ENCODE results near the gene GNPDA2.

The GNPDA2 gene

DNA sequence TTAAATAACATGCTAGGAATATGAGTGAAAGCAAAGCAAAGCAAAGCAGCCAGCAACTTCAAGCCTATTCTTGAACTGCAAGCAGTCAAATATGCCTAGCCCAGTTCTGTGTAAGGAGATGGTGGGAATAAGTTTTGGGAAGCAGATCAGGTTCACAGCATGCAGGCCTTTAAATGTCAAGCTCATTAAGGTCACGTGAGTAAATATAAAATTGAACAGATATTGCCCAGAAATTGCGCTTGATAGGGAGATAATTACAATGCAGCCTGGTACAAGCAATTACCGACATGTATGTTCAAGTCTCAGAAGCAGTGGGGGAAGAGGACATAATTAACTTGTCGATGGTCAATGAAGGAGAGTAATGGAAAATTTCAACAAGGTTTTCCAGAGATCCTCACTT is 6.0 kb downstream of the GNPDA2 start:
- no peak for DNase-seq
- Histone ChIP-seq H3K9me3 (ENCODE audit: severe bottlenecking) (no peaks in the 10 kb centered on the region), H3K27me3 (ENCODE audit: insufficient read depth, low read depth, severe bottlenecking) (no peaks in the 10 kb centered on the region), H3K27ac (no peak overlapping the region), H3K36me3 (no peaks in the 10 kb centered on the region; the same call in 1 of the 2 replicates), H3K4me3 (ENCODE audit: low read depth, low read length) (no peak overlapping the region)
- TF ChIP-seq, protein P1, sequence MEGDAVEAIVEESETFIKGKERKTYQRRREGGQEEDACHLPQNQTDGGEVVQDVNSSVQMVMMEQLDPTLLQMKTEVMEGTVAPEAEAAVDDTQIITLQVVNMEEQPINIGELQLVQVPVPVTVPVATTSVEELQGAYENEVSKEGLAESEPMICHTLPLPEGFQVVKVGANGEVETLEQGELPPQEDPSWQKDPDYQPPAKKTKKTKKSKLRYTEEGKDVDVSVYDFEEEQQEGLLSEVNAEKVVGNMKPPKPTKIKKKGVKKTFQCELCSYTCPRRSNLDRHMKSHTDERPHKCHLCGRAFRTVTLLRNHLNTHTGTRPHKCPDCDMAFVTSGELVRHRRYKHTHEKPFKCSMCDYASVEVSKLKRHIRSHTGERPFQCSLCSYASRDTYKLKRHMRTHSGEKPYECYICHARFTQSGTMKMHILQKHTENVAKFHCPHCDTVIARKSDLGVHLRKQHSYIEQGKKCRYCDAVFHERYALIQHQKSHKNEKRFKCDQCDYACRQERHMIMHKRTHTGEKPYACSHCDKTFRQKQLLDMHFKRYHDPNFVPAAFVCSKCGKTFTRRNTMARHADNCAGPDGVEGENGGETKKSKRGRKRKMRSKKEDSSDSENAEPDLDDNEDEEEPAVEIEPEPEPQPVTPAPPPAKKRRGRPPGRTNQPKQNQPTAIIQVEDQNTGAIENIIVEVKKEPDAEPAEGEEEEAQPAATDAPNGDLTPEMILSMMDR (IDR thresholded peaks at IDR 0.05; ENCODE audit: low read depth, low read length) = no peak

DNA sequence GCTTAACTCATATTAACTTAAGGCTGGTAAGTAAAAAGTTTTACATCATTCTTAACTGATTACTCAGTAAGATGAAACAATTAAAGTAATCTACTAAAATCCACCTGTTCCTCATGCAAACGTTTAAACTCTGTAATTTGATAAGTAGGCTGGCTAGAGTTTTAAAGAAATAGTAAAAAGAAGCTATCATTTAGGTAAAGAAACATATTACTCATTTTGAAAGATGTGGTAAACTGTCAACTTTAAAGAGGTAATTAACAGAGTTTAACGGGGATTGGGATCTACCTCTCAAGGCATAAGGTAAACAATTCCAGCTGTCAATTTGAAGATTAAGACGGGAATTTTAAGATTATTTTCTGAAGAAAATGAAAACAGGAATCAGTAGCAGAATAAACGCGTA is 9.8 kb downstream of the GNPDA2 start:
- Histone ChIP-seq H3K27ac (no peak overlapping the region), H3K27me3 (ENCODE audit: insufficient read depth, low read depth, severe bottlenecking) (no peaks in the 10 kb centered on the region), H3K36me3 (no peaks in the 10 kb centered on the region; the same call in 1 of the 2 replicates), H3K9me3 (ENCODE audit: severe bottlenecking) (no peaks in the 10 kb centered on the region), H3K4me3 (ENCODE audit: low read depth, low read length) (no peak overlapping the region)
- no peak for DNase-seq
- TF ChIP-seq, protein P1 (IDR thresholded peaks at IDR 0.05; ENCODE audit: low read depth, low read length) = no peak

DNA sequence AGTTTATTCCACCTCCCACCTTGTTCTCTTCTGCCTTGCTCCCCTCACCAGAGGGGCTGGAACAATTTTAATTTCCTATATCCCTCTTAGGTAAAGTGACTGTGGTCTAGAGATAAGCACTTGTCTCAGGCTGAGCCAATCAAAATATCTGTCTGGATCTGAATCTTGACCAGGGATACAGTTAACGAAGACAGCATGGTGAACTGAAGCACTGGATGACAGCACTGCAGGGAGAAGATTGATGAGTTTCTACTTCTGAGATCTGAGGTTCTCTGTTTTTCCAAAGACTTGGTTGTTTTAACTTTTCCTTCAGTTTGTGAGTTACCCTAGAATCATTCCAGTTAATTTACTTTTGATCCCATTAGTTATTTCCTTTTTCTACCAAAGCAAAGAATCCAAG is 13.2 kb downstream of the GNPDA2 start:
- Histone ChIP-seq H3K27me3 (ENCODE audit: insufficient read depth, low read depth, severe bottlenecking) (no peaks in the 10 kb centered on the region), H3K4me3 (ENCODE audit: low read depth, low read length) (no peak overlapping the region), H3K9me3 (ENCODE audit: severe bottlenecking) (no peaks in the 10 kb centered on the region), H3K36me3 (peaks cover 5% of the 10 kb centered on the region), H3K27ac (no peak overlapping the region)
- TF ChIP-seq, protein P1 (IDR thresholded peaks at IDR 0.05; ENCODE audit: low read depth, low read length) = no peak
- no peak for DNase-seq

DNA sequence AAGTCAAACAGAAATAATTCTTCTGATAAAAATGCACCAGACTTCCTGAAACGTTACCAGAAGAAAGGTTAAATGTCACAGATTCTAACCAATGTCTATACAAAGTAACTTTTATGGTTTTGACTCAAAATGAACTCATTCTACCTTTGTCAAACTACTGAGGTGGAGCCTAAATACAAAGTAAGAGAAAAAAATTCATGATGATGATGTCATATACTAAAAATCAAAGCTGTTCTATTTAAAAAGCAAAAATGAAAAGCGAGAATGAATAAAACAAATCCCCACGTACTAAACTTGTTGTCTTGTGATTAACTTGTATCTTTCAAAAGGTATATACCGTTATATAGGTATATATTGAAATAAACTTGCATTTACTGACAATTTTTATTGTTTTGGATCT is 21.7 kb downstream of the GNPDA2 start:
- no peaks in the 10 kb centered on the region for H3K9me3 ChIP-seq (ENCODE audit: severe bottlenecking)
- H3K4me3 ChIP-seq (ENCODE audit: low read depth, low read length) = no peak overlapping the region
- peaks cover 55% of the 10 kb centered on the region for H3K36me3 ChIP-seq
- H3K27ac ChIP-seq = no peak overlapping the region
- no peak for DNase-seq
- TF ChIP-seq, protein P1 (IDR thresholded peaks at IDR 0.05; ENCODE audit: low read depth, low read length) = no peak
- H3K27me3 ChIP-seq (ENCODE audit: insufficient read depth, low read depth, severe bottlenecking) = no peaks in the 10 kb centered on the region

DNA sequence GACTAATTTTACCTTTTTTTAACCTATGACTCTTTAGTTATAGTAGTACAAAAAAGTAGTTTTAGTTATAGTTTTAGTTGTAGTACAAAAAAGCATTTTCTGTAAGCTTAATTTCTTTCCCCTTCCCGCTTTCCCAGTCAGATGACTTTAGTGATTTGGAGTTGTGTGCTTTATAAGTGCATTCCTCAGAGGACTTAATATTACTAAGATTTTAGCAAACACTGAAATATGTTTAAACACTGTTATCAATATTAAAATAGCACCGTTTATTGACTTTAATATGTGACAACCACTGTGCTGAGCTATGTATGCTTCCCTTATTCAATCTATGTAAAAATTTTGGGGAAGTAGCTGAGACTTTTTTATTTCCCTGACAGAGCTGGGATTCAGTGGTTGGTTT is 25.3 kb downstream of the GNPDA2 start:
- Histone ChIP-seq H3K9me3 (ENCODE audit: severe bottlenecking) (no peaks in the 10 kb centered on the region), H3K27ac (no peak overlapping the region), H3K27me3 (ENCODE audit: insufficient read depth, low read depth, severe bottlenecking) (no peaks in the 10 kb centered on the region), H3K36me3 (peaks cover 72% of the 10 kb centered on the region), H3K4me3 (ENCODE audit: low read depth, low read length) (no peak overlapping the region)
- no peak for DNase-seq
- TF ChIP-seq, protein P1 (IDR thresholded peaks at IDR 0.05; ENCODE audit: low read depth, low read length) = no peak

DNA sequence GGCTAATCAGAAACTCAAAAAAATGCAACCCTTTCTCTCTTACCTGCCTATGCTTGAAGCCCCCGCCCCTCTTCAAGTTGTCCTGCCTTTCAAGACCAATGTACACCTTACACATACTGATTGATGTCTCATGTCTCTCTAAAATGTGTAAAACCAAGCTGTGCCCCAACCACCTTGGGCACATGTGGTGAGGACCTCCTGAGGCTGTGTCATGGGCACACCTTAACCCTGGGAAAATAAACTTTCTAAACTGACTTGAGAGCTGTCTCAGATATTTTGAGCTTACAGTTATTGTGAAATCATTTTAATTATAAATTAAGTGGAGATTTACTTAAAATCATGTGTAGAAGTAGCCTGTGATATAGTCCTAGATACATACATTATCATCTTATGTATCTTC is 25.9 kb downstream of the GNPDA2 start:
- Histone ChIP-seq H3K9me3 (ENCODE audit: severe bottlenecking) (no peaks in the 10 kb centered on the region), H3K36me3 (peaks cover 76% of the 10 kb centered on the region), H3K27me3 (ENCODE audit: insufficient read depth, low read depth, severe bottlenecking) (no peaks in the 10 kb centered on the region), H3K4me3 (ENCODE audit: low read depth, low read length) (no peak overlapping the region), H3K27ac (no peak overlapping the region)
- TF ChIP-seq, protein P1 (IDR thresholded peaks at IDR 0.05; ENCODE audit: low read depth, low read length) = no peak
- DNase-seq = no peak
